GM21423 (cell line): ENCODE measurements around the gene RSBN1L.
"Not testable (repeated sequence)": the region's sequence is repeated elsewhere in the genome, so short reads cannot be mapped to it uniquely, and the experiment has no call there.

ENCODE experiments used
- ATAC-seq: cut with Tn5 transposase; IDR thresholded peaks from one replicate; pipeline ENCODE4 v1.9.1; 2021; ENCODE audit warnings: mild to moderate bottlenecking, moderate library complexity; ENCODE audit not compliant: unreplicated experiment

The RSBN1L gene

DNA sequence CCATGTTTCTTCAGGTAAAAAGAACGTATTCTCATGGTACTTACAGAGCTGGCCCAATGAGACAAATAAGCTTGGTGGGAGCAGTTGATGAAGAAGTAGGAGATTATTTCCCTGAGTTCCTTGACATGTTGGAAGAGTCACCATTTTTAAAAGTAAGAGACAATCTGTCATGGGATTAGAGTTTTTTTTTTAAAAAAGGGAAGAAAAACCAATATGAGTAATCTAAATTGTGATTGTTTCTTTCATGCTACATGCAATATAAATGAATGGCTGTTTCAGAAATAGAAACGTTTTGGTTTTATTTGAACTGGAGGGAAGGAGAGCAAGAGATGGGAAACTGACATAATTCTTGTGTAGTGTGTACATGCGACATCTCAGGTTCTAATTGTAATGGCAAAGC, 69.2 kb downstream of the RSBN1L start:
- no peak for ATAC-seq

DNA sequence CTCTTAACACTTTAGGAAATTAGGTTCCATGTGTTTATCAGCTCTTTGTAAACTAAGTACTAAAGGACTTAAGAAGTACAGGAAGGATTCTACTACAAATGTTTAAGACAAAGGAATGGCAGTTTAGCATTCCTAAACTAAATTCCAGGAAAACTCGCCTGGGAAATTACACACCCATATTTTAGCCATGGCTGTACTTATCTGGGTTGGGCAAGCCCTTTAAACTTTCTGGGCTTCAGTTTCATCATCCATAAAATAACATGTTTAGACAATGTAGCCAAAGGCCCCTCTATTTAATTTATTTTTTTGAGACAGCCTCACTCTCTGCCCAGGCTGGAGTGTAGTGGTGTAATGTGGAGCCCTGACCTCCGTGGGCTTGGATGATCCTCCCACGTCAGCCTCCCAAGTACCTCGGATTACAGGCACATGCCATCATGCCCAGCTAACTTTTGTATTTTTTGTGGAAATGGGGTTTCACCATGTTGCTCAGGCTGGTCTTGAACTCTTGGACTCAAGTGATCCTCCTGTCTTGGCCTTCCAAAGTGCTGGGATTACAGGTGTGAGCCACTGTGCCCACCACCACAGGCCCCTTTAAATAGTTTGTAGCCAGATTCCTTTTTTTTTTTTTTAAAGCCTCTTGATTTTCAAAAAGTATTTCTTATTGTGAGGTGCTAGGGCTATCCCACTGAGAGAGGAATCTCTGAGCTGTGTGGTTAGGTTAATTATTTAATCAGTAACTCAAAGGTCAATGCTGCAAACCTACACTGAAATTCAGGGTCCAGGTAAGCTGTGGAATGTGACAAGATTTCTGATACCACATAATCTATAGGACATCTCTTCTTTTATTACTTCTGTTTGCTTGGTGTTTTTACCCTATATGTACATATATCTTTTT, 69.9 kb downstream of the RSBN1L start:
- ATAC-seq = no peak

DNA sequence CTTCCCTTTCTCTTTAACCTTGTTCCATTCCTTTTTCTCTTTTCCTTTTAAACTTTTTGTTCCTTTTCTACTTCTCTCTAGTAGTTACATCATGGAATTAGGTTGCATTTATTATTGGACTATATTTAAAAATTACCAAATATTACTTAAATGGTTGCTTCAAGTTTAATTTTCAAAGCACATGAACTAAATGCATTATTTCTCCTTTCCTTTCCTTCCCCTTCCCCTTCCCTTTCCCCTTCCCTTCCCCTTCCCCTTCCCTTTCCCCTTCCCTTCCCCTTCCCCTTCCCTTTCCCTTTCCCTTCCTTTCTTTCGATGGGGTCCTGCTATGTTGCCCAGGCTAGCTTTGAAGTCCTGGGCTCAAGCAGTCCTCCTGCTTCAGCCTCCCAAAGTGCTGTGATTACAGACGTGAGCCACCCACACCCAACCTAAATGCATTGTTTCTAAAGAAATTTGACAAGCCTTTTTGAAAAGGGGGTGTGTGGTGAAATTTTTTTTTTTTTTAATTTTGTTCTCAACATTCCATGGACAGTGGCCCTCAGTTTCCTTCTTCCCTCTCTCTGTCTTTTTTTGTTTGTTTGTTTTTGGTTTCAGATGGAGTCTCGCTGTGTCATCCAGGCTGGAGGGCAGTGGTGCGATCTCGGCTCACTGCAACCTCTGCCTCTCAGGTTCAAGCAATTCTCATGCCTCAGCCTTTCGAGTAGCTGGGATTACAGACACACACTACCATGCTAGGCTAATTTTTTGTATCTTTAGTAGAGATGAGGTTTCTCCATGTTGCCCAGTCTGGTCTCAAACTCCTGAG, 70.7 kb downstream of the RSBN1L start:
- no peak for ATAC-seq

DNA sequence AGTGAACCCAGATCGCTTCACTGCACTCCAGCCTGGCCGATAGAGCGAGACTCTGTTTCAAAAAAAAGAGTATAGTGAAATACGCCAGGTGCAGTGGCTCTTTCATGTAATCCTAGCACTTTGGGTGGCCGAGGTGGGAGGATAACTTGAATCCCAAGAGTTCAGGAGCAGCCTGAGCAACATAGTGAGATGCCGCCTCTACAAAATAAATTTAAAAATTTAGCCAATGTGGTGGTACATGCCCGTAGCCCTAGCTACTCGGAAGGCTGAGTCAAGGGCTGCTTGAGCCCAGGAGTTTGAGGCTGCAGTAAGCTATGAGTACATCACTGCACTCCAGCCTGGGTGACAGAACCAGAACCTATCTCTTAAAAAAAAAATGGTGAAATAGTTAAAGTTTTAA, 74.1 kb downstream of the RSBN1L start:
- ATAC-seq = no peak

DNA sequence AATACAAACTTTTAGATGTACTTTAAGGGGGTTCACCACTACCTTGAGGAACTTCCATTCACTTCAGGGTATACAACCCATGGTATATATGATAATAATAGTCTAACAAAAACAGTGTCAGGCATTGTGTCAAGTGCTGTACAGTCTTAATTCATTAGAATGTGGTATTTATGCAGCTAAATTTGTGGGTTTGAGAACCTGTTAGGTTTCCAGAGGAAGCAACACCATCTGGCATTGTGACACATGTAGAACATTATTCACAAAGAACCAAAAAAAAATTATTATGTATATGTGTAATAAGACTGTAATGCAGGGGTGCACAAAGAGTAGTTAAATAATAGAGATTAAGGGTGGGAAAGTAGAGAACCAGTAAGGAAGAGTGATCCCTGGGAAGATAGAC, 75.6 kb downstream of the RSBN1L start:
- ATAC-seq = no peak

DNA sequence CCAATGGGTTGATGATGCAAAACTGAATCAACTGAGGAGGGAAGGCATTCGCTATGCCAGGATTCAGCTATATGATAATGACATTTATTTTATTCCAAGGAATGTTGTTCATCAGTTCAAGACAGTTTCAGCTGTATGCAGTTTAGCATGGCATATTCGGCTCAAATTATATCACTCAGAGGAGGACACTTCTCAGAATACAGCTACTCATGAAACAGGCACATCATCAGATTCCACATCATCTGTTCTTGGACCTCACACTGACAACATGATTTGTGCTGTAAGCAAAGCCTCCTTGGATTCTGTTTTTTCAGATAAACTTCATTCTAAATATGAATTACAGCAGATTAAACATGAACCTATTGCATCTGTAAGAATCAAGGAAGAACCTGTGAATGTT, 82.3 kb downstream of the RSBN1L start:
- ATAC-seq = no peak

DNA sequence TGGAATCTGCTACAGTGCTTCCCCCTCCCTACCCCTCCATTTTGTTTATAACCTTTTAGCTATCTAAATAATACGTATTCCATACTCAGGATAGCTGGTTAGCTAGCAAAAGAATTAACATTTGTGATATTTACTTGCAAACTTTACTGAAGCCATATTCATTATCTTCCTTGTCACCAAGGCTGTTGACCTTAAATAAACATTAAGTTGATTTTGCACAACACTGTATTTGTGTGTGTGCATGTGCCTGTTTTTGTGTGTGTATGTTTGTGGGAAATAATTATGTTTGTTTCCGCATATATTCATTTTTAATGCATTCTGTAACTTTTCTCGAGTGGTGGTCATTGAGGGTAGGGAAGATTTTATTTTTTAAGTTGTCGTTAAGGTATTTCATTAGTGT, 86.1 kb downstream of the RSBN1L start:
- ATAC-seq = no peak

DNA sequence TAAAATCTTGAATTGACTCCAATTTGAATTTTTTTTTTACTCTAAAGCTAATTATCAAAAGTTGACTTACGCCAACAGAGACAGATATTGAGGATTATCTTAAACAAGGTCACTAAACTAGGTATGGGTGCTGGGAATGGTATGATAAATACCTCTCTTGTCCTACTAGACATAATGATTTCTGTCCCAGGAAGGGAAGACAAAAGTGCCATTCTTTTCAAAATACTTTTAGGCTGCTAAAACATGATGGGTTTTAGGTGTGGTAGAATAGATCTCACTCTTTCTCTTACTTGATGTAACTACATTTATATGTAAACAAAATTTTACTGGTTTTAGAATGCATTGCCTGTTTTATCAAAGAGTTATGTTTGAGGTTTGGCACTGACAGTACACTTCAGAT, 86.9 kb downstream of the RSBN1L start:
- no peak for ATAC-seq

DNA sequence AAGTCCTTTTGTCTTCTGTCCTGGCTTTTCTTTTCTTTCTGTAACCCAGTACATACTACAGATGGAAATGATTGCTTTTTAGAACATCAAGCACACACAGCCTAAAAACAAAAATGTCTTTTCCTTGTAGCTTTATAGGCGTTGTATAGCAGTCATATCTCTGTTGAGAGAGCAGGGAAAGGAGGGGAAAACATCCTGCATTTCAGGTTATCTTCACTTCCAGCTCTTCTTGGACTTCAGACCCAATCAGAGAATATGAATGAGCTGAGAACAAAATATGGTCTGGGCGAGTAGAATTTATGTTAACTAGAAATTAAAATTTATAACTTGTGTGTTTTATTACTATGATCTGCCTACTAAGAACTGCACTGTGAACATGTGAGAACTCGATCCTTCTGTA, 87.3 kb downstream of the RSBN1L start:
- no peak for ATAC-seq

DNA sequence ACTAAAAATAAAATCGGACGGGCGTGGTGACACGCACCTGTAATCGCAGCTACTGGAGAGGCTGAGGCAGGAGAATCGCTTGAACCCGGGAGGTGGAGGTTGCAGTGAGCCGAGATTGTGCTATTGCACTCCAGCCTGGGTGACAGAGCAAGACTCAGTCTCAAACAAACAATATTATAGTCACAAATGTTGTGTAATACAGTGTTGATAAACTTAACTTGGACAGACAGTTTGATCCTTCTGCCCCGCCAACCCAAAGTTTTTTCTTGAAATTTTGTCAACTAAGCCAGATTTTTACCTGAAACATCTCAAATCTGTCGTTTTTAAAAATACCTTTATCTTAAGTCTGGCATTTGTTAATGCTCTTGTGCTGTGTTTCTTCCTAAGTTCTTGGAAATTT, 88.2 kb downstream of the RSBN1L start:
- ATAC-seq = not testable (repeated sequence)

DNA sequence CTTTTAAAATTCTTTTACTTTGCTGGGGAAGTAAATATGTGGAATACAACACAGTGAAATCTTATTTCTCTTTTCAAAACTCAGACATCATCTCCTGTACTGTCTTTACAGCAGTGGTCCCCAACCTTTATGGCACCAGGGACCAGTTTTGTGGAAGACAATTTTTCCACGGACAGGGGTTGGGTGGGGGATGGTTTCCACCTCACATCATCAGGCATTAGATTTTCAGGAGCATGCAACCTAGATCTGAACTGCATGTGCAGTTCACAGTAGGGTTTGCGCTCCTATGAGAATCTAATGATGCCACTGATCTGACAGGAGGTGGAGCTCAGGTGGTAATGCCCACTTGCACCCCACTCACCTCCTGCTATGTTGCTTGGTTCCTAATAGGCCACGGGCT, 89.8 kb downstream of the RSBN1L start:
- ATAC-seq = no peak

DNA sequence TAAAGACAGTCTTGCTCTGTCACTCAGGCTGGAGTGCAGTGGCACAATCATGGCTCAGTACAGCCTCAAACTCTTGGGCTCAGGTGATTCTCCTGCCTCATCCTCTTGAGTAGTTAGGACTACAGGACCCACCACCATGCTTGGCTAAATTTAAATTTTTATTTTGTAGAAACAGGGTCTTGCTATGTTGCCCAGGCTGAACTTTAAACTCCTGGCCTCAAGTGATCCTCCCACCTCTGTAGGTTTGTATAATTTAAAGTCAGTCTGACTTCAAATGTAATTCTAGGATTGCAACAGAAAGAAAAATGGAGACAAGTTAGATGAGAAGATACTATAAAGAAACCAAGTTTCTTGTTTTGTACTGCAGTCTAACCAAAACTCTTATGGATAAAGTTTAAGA, 90.5 kb downstream of the RSBN1L start:
- ATAC-seq = no peak

DNA sequence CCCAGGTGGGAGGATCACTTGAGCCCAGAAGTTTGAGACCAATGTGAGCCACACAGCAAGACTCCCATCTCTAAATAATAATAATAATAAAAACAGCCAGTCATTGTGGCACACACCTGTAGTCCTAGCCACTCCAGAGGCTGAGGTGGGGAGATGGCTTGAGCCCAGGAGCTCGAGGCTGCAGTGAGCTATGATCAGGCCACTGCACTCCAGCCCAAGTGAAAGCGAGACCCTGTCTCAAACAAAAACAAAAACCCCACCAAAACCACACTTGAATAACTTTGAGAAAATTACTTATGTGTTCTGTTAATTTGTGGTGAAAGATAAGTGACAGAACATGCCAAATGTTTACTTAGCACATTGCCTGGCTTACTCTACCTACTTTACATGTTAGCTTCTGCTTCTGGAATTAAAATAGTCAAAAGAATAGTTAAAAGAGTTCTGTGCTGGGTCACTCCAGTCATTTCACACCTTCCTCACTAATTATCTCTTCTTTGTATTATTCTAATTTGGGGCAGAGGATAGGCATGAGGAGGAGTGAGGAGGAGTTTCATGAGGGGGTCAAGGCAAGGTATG, 92.2 kb downstream of the RSBN1L start:
- no peak for ATAC-seq

DNA sequence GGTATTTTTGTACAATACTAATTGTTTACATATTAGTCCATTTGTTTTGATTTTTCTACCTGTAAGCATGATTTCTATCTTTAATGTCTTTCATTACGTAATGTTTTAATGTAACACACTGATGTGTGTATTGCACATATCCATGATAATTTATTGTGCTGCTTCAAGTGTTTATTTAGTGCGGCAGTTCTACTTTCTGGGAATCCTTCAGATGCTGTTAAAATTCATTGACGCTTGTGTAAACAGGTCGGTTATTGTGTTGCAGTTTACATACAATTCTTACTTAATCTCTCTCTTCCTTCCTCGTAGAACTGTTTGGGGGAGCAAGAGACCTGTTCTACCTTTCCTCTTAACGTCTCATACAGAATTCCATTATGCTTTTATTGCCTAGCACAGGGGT, 95.1 kb downstream of the RSBN1L start:
- no peak for ATAC-seq

DNA sequence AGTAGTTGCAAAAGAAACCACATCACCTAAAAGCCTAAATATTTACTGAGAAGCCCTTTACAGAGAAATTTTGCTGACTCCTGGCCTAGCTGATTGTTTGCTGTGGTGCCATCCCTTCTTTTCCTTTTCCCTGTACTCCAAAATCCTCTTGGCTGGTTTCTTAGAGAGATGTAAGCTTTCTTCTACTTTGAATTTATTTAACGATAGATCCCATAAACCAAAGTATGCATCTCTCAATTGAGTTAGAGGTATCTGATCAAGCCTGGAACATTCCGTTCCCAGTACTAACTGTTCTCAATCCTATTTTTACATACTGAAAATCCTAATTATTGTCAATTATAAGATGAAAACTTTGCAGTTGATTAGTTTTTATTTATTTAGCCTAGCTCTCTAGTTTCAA, 95.7 kb downstream of the RSBN1L start:
- ATAC-seq = no peak

DNA sequence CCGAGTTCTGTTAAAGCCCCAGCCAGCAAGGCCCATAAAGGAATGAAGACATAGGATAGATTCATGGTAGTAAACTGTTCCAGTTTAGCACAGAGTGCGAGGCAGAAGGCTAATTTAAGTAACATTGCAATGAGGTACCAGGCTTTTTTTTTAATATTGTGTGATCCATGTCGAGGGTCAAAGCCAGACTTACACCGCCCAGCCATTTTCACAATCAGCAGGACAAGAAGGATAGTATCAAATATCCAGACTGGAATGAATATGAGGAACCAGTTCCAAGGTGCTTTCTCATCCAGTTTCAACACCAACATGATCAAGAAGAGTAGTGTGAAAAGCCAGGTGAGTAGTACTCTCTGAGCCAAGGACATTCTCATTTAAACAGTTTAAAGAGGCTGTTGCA, 97.7 kb downstream of the RSBN1L start:
- ATAC-seq = no peak

DNA sequence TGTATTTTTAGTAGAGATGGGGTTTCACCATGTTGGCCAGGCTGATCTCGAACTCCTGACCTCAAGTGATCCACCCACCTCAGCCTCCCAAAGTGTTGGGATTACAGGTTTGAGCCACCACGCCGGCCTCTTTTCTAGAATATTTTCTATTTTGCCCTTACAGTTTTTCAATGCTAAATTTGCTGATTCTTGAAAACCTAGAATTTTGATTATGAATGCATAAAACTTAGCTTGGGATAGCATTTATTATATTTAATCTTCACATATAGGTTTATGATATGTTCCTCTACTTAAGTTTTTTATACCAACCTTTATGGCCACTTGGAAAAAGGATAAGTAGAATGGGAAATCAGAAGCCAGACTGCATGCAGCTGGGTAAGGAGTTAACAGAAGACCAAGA, 99.8 kb downstream of the RSBN1L start:
- ATAC-seq = no peak

DNA sequence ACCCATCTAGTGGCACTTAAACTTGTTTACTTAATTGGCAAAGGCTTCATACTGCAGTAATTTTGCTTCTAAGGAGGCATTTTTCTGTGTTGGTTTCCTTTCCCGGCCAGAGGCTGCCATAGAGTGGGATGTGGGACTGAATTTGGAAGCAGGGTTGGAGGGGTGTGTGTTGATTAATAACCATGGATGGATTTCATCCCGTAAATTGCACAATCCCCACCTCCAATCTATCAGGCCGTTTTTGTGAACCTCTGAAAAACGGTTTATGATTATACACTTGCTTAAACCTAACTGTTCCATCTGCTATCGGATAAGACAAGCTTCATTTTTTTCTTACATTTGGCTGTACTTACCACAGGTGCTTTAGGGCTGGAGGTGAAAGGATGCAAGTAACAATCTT, 100.7 kb downstream of the RSBN1L start:
- ATAC-seq = no peak

DNA sequence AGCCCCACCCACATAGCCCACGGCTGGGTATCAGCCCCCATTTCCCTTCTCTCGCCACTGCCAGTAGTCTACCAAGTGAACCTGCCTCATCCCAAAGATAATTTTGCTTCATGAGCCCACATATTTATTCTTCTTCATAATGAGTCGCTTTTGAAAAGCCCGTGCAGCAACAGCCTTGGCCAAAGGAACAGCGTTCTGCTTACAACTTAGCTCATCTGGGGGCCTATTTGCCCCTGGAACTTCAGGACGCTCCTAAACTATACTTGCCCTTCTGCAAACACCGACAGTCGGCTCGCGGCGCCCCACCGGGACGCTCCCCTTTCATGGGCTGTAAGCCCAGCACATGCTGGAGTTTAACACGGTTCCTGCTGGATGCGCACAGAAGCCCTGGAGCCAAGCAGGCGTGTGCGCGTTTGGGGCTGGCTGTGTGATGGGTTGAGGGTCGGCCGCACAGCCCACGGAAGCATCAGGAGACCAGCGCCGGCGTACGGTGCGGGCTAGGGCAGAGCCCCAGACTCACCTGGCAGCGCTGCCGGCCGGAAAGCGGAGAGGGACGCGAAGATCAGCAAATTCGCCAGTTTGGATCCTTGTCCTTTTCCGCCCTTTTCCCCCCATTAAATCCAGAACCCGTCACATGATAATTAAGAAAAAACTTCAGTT, 101.6 kb downstream of the RSBN1L start:
- peak; percentile 25 for ATAC-seq

DNA sequence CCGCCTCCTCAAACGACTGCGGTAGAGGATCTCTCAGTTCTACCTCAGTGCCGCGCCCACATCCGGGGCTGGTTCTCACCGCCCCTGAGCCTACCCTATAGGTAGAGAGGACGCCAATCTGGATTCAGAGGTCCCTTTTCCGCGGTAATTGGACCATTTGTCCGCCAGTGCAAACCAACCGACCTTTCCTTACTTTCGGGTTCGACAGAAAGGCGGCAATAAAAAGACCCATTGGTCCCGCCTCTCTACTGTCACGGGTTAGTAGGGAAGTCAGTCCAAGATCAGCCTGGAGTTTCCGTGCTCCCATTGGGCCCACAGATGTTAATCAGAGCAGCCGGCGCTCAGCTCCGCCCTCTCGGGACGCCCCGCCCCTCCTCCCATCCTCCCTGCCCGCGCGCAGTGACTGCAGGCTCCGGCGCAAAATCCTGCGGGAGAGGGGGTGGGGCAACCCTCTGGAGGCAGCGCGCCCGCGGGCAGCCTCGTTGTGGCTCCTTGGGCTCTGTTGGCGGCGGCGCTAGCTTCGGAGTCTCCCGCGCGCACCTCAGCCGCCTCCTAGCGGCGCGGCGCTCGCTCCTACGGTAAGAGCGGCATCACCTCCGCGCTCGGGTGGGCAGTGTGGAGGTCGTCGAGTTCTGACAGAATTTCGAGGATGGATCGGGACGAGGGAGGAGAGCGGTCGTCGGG, 102.3 kb downstream of the RSBN1L start, which contains the start of the genes PHTF2 and TMEM60:
TSS of gene PHTF2 (plus strand) at position 380 of the 684 bp plus-strand sequence.
TSS of gene TMEM60 (minus strand) at position 41 of the 684 bp plus-strand sequence. CDS start 4,061 bp downstream, outside the sequence.
- peak; percentile 91 for ATAC-seq
